ENCODE results near the gene PLP1.
"Not testable (repeated sequence)": the region's sequence is repeated elsewhere in the genome, so short reads cannot be mapped to it uniquely, and the experiment has no call there.

The PLP1 gene

DNA sequence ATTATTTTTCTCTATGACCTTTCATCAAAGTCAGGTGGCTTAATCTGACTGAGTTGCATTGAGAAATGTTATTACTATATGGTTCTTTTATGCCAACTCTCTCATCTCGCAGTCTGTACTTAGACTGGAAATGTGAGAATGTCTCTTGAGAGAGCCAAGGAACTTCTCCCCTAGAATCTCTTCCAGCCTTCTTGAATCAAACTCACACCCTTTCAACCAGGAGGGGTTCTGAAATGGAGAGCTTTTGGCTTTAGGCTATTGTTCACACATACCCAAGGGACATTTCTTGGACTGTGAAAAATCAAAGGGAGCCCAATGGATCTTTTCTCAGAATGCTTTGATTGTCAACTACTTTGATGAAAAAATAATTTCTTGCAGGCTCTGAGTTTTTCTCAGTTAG, 5.1 kb downstream of the PLP1 start:
- DNase-seq: no peak

DNA sequence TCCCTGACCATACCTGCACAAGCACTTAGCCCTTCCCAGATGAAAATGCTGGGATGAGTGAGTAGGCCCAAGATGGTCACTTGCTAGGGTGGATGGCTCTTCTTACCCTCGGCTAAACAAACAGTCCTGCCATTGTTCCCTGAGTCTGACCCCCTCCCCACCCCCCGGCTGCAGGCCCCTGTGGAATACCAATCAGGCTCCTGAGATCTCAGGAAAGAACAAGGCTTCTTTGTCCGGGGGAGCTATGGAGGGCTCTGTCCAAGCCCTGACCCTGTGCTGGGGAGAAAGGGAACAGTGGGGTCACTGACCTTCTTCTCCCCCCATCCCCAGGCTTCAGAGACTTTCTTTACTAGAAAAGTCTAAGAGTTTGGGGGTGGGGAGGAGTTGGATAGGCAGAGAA, 6.0 kb downstream of the PLP1 start:
- no peak for DNase-seq

DNA sequence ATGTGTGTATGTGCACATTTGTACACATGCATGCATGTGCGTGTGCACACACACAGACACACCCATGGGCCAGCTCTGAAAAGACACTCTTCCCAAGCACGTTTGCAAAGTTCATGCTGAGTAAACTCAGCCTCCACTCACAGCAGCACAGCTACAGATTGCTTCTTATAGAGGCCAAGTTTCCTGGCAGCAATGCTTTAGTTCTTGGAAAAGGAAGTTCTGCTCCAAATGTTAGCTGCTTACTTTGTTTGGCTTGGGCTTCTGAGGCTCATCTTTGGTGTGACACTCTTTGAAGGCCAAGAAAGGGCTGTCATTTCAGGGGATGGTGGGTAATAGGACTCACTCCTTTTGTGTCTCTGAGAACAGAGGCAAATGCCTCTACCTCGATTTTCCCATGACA, 6.6 kb downstream of the PLP1 start:
- no peak for DNase-seq

DNA sequence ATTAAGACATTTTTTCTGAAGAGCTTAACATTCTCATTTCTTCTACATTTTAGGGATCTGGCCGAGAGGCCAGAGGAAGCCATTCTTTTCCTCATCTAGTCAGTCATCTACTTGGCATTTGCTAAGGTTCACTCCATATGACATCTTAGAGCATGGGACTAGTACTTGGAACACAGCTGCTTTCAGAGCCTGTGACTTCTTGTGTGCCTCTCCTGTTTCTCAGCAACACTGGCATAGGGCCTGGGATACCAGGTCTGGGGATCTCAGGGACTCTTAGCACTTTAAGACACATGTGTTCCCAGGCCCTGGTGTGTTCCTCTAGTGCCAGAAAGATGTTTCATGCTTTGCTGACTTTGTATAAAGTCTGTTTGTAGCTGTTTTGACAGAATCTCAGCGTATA, 7.3 kb downstream of the PLP1 start:
- DNase-seq: no peak

DNA sequence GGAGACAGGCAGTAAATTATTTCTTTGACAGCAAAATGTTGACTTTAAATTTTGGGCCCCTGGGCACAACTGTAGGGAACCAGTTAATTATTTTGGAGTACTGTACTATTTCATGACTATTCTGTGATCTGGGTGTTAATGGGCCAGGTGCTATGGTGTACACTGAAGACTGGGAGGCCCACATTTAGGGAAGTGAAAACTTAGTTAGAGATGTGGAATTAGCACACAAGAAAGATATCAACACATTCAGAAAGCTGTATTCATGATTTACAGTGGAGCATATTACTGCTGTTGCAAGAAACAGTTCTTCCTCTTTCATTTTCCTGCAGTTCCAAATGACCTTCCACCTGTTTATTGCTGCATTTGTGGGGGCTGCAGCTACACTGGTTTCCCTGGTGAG, 12.4 kb downstream of the PLP1 start:
- DNase-seq: no peak

DNA sequence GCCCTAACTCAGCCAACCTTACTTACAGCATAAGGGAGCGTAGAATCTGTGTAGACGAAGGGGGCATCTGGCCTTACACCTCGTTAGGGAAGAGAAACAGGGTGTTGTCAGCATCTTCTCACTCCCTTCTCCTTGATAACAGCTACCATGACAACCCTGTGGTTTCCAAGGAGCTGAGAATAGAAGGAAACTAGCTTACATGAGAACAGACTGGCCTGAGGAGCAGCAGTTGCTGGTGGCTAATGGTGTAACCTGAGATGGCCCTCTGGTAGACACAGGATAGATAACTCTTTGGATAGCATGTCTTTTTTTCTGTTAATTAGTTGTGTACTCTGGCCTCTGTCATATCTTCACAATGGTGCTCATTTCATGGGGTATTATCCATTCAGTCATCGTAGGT, 14.6 kb downstream of the PLP1 start:
- peak in 1 of 2 experiments; percentile 17 for DNase-seq

DNA sequence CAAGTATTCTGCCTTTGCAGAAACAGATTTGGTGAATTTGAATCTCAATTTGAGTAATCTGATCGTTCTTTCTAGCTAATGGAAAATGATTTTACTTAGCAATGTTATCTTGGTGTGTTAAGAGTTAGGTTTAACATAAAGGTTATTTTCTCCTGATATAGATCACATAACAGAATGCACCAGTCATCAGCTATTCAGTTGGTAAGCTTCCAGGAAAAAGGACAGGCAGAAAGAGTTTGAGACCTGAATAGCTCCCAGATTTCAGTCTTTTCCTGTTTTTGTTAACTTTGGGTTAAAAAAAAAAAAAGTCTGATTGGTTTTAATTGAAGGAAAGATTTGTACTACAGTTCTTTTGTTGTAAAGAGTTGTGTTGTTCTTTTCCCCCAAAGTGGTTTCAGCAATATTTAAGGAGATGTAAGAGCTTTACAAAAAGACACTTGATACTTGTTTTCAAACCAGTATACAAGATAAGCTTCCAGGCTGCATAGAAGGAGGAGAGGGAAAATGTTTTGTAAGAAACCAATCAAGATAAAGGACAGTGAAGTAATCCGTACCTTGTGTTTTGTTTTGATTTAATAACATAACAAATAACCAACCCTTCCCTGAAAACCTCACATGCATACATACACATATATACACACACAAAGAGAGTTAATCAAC, 15.3 kb downstream of the PLP1 start:
- DNase-seq: no peak

DNA sequence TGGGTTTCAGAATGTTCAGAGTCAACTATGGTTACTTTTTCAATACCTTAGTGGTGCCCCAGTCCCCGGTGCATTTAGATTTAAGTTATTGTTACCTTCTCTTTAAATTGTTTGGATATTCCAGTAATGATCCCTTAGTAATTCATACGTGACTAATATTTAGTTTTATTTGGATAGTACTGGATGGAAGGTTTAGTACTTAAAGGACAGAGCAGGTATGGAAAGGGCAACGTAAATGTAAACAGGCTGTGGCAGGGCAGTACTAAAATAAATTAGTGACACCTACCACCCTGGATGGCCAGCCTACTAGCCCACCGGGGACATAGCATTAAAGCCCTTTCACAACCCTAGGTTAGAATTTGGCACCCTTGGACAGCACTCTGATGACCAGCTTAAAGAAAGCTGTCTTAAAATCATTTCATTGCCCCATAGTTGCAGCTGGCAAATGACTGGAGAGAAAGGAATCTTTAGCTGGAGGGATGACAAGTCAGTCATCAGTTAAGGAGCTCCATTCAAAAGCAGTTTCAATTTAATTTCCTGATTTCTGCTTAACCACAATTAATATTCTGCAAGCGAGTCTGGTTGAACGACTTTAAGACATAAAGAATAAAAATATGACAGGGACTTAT, 16.4 kb downstream of the PLP1 start:
- DNase-seq: no peak

DNA sequence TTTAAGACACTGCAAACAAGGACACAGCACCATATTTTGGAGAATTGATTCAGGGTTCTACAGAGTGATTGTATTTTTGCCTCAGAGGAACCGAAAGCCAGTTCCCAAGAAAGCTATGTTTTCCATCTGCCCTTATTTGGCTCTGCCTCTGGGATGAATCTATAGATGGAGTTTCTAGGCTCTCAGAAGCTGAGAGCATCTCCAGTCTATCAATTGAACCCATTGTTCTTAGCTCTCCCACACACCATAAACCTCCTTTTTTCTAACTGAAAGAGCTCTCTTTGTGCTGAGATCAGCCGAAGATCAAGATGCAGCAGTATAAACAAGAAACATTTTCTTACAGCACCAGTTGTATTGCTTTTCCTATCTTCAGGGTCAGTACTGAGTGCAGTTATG, 16.9 kb downstream of the PLP1 start:
- no peak for DNase-seq

DNA sequence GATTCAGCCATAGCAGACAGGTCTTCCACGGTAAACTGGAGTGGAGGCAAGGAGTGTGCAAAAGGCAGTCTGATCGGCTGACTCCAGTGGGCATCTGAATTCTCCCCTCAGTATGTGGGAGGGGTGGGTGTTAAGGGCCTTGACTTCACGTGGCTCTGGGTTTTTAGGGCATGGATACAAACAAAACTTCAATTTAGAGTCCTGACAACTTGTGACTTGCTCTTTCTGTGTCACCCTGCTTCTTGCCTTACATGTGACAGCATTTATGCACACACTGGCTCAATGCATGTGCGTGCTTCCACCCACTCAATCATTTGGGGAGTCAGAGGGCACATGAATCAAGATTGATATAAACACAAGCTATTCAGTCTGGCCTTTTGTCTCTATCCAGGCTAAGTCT, 17.5 kb downstream of the PLP1 start:
- DNase-seq: no peak

DNA sequence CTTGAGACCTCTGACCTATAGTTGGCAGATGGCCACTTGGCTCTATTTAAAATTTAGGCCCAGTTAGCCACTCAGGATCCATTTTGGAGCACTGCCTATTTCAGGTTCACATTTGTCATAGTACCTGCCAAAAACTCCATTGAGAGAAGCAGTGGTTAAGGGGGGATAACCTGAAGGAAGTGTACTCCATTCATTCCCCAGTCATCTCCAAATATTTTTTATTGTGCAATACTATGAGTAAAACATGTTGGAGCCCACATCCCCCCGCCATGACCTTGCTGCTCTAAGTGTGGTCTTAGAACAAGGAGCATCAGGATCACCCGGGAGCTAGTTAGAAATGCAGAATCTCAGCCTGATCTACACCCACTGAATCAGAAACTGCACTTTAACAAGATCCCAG, 21.1 kb downstream of the PLP1 start:
- DNase-seq: no peak

DNA sequence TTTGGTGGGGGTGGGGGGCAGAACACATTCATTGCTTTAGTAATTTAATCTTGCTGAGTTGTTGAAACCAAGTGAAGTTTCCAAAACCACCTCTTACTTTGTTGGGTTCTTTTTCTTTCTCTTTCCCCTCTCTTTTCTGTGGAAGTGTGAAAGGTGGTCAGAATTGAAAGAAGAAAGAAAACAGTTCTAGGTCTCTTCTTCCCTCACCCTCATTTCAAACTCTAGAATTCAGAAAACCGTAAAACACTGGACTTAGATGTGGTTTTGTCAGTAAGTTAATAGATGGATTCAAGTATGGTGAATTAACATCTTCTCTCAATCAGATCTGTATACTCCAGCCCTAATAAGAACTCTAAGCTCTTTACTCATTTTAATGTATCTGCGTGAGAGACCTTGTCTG, 23.7 kb downstream of the PLP1 start:
- no peak for DNase-seq

DNA sequence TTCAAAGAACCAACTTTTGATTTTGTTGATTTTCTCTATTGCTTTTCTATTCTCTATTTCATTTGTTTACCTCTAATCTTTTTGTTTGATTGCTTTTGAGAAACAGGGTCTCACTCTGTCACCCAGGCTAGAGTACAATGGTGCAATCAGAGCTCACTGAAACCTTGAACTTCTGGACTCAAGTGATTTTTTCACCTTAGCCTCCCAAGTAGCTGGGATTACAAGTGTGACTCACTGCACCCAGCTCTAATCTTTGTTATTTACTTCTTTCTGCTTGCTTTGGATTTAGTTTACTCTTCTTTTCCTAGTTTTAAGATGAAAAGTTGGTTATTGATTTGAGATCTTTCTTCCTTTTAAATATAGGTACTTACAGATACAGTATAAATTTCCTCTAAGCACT, 29.2 kb downstream of the PLP1 start:
- DNase-seq: no peak

DNA sequence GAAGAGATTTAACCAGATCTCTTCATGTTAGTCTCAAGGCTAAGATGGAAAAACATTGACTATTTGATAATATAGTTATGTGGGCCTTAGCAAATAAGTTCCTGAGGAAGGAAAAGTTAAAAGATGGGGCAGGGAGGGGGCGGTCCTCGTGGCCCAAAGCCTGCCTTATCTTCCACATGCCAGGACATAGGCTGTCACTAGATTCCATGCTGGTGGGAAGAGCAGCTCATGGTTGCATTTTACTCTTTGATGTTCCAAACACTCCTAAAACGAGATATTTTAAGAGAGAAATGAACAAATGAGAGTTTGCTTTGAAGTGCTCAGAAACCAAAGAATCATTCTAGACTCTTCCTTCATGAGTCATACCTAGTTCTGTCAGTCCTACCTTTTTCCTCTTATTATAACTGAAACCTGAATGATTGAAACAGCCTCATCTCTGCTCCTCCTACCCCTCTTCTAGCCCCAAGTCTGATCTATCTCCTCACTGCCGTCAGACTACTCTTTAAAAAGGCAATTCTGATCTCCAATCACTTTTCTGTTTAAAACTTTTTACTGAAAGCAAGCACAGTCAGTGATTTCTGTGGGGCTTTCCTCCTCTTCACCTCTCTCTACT, 30.3 kb downstream of the PLP1 start:
- DNase-seq: no peak

DNA sequence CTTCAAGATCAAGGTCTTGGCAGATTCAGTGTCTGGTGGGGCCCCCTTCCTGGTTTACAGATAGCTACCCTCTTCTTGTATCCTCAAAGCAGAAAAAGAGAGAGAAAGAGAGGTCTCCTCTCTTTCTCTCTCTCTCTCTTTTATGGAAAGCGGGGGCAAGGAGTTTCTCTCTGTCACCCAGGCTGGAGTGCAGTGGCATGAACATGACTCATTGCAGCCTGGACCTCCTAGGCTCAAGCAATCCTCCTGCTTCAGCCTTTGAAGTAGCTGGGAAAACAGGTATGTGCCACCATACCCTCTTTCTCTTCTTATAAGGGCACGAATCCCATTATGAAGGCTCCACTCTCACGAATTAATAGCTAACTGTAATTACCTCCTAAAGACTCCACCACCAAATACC, 35.2 kb downstream of the PLP1 start:
- no peak for DNase-seq

DNA sequence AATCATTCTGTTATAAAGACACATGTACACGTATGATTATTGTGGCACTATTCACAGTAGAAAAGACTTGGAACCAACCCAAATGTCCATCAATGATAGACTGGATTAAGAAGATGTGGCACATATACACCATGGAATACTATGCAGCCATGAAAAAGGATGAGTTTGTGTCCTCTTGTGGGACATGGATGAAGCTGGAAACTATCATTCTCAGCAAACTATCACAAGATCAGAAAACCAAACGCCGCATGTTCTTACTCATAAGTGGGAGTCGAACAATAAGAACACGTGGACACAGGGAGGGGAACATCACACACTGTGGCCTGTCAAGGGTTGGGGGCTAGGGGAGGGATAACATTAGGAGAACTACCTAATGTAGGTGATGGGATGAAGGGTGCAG, 40.5 kb downstream of the PLP1 start:
- not testable (repeated sequence) for DNase-seq

DNA sequence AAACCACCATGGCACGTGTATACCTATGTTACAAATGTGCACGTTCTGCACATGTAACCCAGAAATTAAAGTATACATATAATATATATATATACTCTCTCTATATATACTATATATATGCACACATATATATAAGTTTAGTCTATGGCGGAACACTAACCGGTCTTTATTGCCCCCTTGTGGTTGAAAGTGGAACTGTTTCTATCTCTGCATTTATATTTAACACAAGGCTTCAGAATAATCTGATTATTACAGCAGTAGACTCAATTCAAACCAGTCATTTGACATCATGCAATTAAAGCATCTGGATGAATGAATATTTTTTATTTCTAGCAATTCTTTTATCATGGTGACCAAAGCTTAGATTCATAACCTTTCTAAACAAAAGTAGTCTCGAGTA, 40.9 kb downstream of the PLP1 start:
- peak; percentile 61 to 74 for DNase-seq

DNA sequence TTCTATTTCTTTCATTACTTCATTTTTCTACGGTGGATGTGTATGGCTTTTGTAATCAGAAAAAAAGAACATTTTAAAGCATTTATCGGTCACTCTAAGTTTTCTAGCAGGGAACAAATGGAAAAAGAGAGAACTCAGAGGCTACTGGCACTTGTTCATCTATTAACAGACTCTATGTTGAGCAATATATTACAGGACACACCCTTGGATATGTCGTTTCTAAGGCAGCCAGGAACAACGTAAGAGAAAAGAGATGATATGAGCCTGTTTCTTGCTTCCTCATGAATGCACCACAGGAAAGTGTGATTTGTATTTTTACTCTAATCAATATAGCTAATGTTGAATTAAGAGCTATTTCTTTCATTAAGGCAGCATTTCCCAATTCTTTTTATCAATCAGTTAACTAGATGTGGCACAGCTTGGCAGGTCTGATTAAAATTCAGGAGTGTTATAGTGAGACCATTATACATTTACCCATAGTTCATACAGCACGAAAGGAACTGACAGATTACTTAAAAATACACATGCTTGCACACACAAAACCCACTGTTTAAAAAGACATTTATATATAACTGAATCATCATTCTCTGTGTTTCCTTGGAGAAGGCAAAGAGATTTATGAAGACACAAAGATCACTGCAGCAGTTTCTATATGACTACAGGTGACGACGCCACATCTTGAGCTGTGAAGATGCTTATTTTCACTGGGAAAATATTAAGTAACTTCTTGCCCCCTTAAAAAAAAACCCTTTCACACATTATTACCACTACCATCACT, 42.4 kb downstream of the PLP1 start:
- DNase-seq: no peak

DNA sequence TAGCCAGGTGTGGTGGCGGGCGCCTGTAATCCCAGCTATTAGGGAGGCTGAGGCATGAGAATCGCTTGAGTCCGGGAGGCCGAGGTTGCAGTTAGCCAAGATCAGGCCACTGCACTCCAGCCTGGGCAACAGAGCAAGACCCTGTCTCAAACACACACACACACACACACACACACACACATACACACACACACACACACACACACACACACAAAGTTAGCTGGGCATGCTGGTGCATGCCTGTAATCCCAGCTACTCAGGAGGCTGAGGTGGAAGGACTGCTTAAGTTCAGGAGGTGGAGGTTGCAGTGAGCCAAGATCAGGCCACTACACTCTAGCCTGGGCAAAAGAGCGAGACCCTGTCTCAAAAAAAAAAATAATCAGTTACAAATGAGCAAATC, 44.2 kb downstream of the PLP1 start:
- not testable (repeated sequence) for DNase-seq

DNA sequence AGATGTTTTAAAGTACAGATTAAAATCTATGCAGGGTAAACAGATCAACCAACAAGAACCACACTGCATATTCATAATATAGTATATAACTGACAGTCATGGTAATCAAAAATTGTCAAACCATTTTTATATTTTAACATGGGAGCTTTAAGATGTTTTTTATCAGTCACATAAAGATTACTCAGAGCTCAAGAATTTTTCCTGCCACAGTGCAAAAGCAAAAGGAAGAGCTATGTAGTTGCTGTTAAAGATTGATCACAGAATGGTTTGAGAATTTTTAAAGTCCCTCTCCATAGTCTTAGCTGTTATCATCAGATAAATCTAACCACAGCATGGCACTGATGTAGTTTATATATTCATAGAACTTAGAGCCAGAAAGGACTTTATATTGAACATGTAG, 47.0 kb downstream of the PLP1 start:
- no peak for DNase-seq

DNA sequence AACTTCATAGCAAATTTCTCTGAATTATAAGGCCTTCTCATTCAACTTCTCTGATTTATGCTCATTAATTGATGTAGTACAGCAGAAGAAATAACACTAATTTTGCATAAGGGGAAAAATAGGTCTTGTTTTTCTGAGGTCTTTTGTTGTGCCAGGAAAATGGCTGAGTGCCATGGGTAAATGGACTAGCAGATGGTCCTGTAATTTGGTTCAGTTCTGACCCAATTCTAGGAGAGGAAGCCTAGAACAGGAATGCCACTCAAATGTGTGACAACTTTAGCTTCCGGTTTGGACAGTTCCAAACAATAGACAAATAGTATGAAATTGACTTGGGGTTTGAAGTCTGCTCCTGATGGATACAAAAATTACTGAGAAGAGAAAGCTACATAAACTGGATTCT, 49.2 kb downstream of the PLP1 start:
- no peak for DNase-seq

DNA sequence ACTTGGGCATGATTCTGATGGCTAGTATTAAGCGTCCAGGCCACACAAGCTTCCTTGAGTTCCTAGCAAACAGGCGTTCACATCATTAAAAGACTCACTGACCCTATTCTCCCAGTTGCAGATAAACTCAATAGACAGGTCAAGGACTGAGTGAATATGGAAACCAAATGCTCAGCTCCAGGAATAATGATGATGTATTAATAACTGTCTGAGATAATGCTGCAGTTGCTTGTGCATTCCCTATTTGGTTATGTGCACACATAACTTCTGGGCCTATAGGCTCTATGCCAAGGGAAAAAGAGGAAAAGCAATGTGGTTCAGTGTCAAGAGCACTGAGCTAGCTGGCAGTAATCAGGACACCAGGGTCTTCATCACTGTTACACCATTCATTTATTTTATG, 51.9 kb downstream of the PLP1 start:
- no peak for DNase-seq

DNA sequence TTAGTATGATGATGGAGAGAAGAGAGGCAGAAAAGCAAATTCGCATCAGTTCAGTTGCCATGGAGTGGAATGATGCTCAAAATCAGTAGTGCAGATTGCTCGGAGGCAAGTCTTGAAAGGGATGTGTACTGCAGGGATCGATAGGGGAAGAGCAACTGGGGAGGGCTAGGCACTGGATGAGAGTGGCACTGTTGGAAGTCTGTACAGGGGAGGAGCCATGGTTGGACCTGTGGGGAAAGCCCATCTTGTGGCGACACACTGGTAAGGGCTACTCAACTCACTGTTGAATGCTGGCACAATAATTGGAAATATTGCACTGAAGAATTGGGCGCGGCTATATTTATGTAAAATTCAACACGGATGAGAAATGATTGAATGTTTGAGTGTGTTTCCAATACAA, 54.2 kb downstream of the PLP1 start:
- DNase-seq: no peak

DNA sequence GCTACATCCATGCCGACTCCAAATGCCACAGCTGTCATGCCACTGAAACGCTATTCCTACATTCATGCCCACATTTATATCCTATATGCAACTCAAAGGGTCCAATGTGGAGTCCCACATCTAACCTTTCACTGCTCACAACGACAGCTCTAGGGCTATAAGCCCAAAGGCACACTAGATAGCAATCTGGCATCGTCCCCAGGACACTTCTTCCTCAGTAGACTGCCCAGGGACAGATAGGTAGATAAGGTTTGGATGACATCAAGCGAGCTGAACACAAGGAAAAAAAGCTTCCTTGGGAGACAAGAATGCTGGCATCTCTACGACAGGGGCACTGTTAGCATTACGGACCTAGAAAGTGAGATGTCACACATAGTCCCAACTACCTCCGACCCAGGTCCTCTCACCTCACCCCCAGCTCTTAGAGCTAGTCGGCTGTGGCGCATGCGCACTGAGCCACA, 54.7 kb downstream of the PLP1 start:
- no peak for DNase-seq
